Neural cell (in vitro differentiated cells): ENCODE results near the gene SH3GL3.

Source experiments
- CTCF ChIP-seq: fragments of 450-650 bp; IDR thresholded peaks from 2 replicates; pipeline ENCODE4 v1.5.1; 2014; ENCODE audit warnings: antibody characterized with exemption, mild to moderate bottlenecking, moderate library complexity; ENCODE audit not compliant: poor library complexity, severe bottlenecking
- EP300 ChIP-seq: fragments of 450-650 bp; conservative IDR thresholded peaks from 2 replicates; pipeline ENCODE4 v1.6.1; 2014; ENCODE audit warnings: antibody characterized with exemption, mild to moderate bottlenecking, moderate library complexity; ENCODE audit not compliant: poor library complexity, severe bottlenecking
- EZH2 ChIP-seq: fragments of 200-600, 300-800 bp; shearing (Covaris generic), sonication (generic); IDR thresholded peaks from 2 replicates; pipeline ENCODE4 v1.6.1; 2014; ENCODE audit warnings: antibody characterized with exemption, low read length, borderline replicate concordance, mild to moderate bottlenecking; ENCODE audit not compliant: insufficient read depth, poor library complexity, severe bottlenecking
- MXI1 ChIP-seq: fragments of 450-650 bp; conservative IDR thresholded peaks from 2 replicates; pipeline ENCODE4 v1.6.1; 2014; ENCODE audit warnings: antibody characterized with exemption, mild to moderate bottlenecking; ENCODE audit not compliant: poor library complexity, severe bottlenecking
- POLR2AphosphoS5 ChIP-seq: IDR thresholded peaks from 2 replicates; pipeline ENCODE4 v1.6.1; 2012
- REST ChIP-seq: IDR thresholded peaks from 2 replicates; pipeline ENCODE4 v1.6.1; 2012; ENCODE audit warnings: borderline replicate concordance
- SMC3 ChIP-seq: fragments of 450-650 bp; conservative IDR thresholded peaks from 2 replicates; pipeline ENCODE4 v1.6.1; 2014; ENCODE audit warnings: antibody characterized with exemption, mild to moderate bottlenecking, moderate library complexity; ENCODE audit not compliant: poor library complexity
- TAF1 ChIP-seq: IDR thresholded peaks from 2 replicates; pipeline ENCODE4 v1.6.1; 2012; ENCODE audit warnings: low read depth

GRCh38 chr15:83458381-83458780, 11.2 kb downstream of the SH3GL3 start:
- TF ChIP-seq EZH2 (no peak), POLR2AphosphoS5 (no peak), CTCF (no peak), REST (no peak), EP300 (no peak), TAF1 (no peak), SMC3 (no peak), MXI1 (no peak)
